Measurements from ENCODE around the gene LRRC8A. TPM values are rescaled to one million over a fixed set of nuclear protein-coding genes. Genes with fewer than 3 reads are reported as not detected.

LRRC8A gene
- total and polyA plus RNA-seq, 2 of the 8 experiments (the other 6 are each of a cell fraction or from before 2014, with no cell fraction given) = 103 to 111 TPM

DNA sequence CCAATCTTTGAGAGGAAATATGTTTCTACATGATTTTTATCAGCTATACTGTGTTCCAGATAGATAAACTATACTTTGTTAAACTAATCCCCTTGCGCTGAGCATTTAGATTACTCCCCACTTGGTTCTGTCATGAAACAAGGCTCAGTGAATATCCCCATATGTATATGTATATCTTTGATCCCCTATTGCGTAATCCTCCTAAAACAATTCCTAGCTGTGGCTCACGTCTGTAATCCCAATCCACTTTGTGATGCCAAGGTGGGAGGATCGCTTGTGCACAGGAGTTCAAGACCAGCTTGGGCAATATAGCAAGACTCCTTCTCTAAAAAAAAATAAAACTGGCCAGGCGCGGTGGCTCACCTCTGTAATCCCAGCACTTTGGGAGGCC is 41.6 kb downstream of the LRRC8A start:
- Histone ChIP-seq H3K79me1 (ENCODE audit: low read depth, low read length) (no peaks in the 10 kb centered on the region), H2AK5ac (ENCODE audit: low read depth, low read length) (no peak overlapping the region), H3K9me3 (ENCODE audit: insufficient read depth in 2 of 2, low read depth in 1 of 2, low read length in 1 of 2) (no peaks in the 10 kb centered on the region), H2BK15ac (ENCODE audit: low read length) (no peak overlapping the region), H3K27me3 (replicated peaks in 1 of 4; ENCODE audit: control insufficient read depth in 3 of 4, extremely low read depth in 1 of 4, insufficient read depth in 3 of 4, low read length in 3 of 4) (no peaks in the 10 kb centered on the region), H3K4me1 (replicated peaks in 1 of 4; ENCODE audit: control insufficient read depth in 3 of 4, insufficient read depth in 4 of 4, low read length in 3 of 4) (peaks cover 0 to 10% (median 4%) of the 10 kb centered on the region in 4 experiments; a peak in 5 of 7 replicates), H4K5ac (ENCODE audit: insufficient read length, low read depth, low read length) (no peak overlapping the region), H2BK5ac (ENCODE audit: low read depth, low read length) (no peak overlapping the region), H3K79me2 (ENCODE audit: control insufficient read depth in 1 of 2, insufficient read depth in 2 of 2, low read length in 2 of 2) (no peaks in the 10 kb centered on the region), H3K56ac (replicated peaks; ENCODE audit: insufficient read length, low read depth, low read length) (no peak overlapping the region), H2BK20ac (ENCODE audit: low read length) (0 out of 2 replicates have a peak overlapping the region, but pooled peaks have one; percentile 48), H4K20me1 (replicated peaks in 1 of 2; ENCODE audit: control insufficient read depth in 1 of 2, insufficient read depth in 2 of 2, low read length in 2 of 2) (peaks cover 1 to 2% of the 10 kb centered on the region in 2 experiments), H3K27ac (ENCODE audit: low read depth, low read length) (no peak overlapping the region), H3K23ac (ENCODE audit: insufficient read length) (no peak overlapping the region), H3K4me3 (ENCODE audit: extremely low read depth in 1 of 4, insufficient read depth in 2 of 4, low read depth in 3 of 4, low read length in 4 of 4) (no peak overlapping the region), H3K4me2 (ENCODE audit: insufficient read depth in 1 of 2, low read depth in 2 of 2, low read length in 2 of 2) (no peak overlapping the region), H2AFZ (ENCODE audit: low read length) (no peak overlapping the region), H3K14ac (ENCODE audit: insufficient read length) (no peak overlapping the region), H2BK12ac (ENCODE audit: low read depth, low read length) (no peak overlapping the region), H3K18ac (ENCODE audit: extremely low read depth, low read length) (no peak overlapping the region), H3K23me2 (ENCODE audit: low read depth, low read length) (peaks cover 2% of the 10 kb centered on the region; the same call in 1 of the 2 replicates), H4K8ac (ENCODE audit: extremely low read depth, insufficient read depth, low read length) (no peak overlapping the region), H4K91ac (replicated peaks; ENCODE audit: insufficient read length, low read length) (no peak overlapping the region), H3K36me3 (ENCODE audit: control insufficient read depth in 2 of 4, insufficient read depth in 4 of 4, low read length in 3 of 4) (no peaks in the 10 kb centered on the region; a peak in 1 of 8 replicates), H2BK120ac (replicated peaks; ENCODE audit: low read depth, low read length) (no peak overlapping the region), H3K9ac (replicated peaks in 1 of 4; ENCODE audit: extremely low read depth in 1 of 4, low read depth in 3 of 4, low read length in 3 of 4) (no peak overlapping the region), H3K4ac (replicated peaks; ENCODE audit: insufficient read length, low read depth, low read length) (no peak overlapping the region)
- DNase-seq (ENCODE audit: low read depth in 1 of 2, low spot score in 2 of 2) (no peak), FAIRE-seq (no peak)
- TF ChIP-seq RBBP5 (IDR thresholded peaks at IDR 0.05; ENCODE audit: borderline replicate concordance, low read depth, low read length) (no peak), TAF1 (IDR thresholded peaks at IDR 0.05; ENCODE audit: low read depth, low read length) (no peak), CTBP2 (IDR thresholded peaks at IDR 0.05; ENCODE audit: borderline replicate concordance, insufficient read depth, insufficient read length, low read length) (no peak), EZH2 (IDR thresholded peaks at IDR 0.05; ENCODE audit: low read depth, low read length, severe bottlenecking) (no peak), CBX5 (IDR thresholded peaks at IDR 0.05; ENCODE audit: low read depth, low read length) (no peak), SIN3A (conservative IDR thresholded peaks at IDR 0.05 in 1 of 2, IDR thresholded peaks at IDR 0.05 in 1 of 2; ENCODE audit: low read depth in 1 of 2, low read length in 2 of 2) (no peak), CEBPB (IDR thresholded peaks at IDR 0.05; ENCODE audit: low read depth, low read length) (peak; percentile 93)
- 92% methylated on average over 6 of the region's 6 CpGs; no CpG with 5 or more reads in 1 of the 2 experiments for WGBS, 2 experiments (ENCODE audit: extremely low coverage in 1 of 2, insufficient coverage in 1 of 2, insufficient read length in 1 of 2, insufficient replicate concordance in 2 of 2, low coverage in 1 of 2, low lambda C conversion rate in 2 of 2, missing lambda C conversion rate in 1 of 2)
- ChIA-PET POLR2A (ENCODE audit: partially characterized antibody) (interaction anchor here (0.7 to 1.7 kb wide), 5 partner anchors 22 to 226 kb away, joined by 3 to 4 read pairs (median 3); partner anchors contain the start of gene ZDHHC12), CTCF (ENCODE audit: partially characterized antibody) (interaction anchor here (0.7 to 9.7 kb wide), 10 partner anchors 10 to 190 kb away, joined by 3 to 139 read pairs (median 4); partner anchors contain the start of genes KYAT1 and LRRC8A)
